CD4-positive, alpha-beta T cell treated with Interleukin-15 for 4 hours (primary cell): ENCODE measurements around the gene SCN2A.

ENCODE experiments used
- DNase-seq: peaks from one replicate; pipeline ENCODE4 v3.0.0-alpha.2; 2020; ENCODE audit warnings: low spot score

The SCN2A gene

DNA sequence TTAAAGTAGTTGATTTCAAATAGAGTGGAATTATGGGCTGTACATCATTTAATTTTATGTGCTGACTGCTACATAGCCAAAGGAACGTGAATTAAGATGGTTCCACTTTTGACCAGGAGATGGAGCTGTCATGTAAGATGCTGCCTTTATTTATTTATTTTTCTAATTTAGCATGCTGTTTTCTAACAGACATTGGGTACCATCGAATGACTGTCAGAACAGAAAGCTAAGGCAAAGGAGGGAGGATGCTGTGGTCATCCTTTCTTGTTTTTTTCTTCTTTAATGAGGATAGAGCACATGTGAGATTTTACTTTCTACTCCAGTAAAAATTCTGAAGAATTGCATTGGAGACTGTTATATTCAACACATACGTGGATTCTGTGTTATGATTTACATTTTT, at the start of gene SCN2A:
TSS of gene SCN2A (plus strand) at position 185 of the 400 bp plus-strand sequence. CDS start 56,410 bp downstream, outside the sequence.
- peak; percentile 2 for DNase-seq

DNA sequence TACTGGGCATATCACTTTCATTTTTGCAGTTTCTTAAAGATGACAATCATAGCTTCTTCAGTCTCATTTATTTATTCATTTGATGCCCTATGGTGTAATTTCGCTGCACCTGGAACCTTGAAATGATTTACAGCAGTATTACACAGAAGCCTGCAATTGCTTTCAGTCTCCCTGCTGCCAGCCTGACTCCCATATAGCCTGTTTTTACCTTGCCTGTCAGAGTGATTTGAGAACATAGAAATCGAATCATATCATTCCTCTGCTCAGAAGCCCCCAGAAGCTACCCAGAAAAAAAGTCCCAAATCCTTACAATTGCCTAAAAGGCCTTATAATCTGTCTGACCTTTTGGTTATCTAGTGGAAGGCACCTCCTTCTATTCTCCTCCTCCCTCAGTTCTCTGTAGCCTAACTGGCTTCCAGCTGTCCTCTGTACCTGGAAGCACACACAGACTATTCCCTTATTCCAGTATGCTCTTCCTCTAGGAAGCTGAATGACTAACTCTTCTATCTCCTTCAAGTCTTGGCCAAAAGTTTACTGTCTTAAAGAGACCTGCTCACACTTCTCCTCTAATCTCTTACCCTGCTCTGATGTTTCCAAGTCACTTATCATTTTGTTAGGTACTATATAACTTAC, 48.0 kb upstream of the SCN2A start:
- no peak for DNase-seq

DNA sequence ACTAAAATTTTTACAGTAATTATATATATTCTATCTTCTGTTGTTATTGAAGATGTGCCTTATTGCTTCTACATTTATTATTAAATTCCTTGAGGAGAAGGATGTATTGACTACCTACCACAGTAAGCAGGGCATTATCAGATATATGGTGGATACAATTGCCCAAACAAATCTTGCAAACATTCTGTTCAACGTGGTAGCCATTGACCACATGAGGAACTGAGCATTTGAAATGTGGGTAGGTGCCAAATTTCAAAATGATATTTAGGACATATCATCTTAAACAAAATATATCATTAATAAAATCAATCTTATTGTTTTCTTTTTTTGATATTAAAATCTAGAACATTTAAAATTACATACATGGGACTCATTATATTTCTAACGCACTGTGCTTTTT, 46.5 kb upstream of the SCN2A start:
- no peak for DNase-seq

DNA sequence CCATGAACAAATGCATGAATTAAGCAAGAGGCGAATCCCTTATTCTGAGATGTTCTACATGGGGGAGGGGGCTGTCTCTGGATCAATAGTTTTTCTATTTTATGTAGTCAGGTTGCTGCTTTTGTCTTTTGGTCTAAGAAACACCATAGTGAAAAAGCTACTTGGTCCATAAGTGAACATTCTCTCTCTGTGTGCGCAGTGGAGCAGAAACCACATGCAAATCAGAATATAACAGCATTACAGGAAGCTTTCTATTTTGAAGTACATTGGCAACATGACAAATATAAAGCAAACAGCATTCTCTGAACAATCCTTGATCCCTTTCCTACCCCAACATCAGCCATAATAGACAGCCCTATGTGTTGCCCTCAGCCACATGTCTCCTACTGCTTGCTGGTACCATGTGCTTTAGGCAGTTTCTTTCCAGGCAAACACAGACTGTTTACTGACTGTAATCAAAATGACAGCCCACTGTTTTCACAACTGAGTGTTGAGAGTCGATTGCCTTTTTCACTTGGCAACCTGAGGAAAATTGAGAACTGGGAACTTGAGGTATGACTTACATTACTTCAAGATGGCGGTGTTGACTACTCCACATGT, 45.9 kb upstream of the SCN2A start:
- no peak for DNase-seq

DNA sequence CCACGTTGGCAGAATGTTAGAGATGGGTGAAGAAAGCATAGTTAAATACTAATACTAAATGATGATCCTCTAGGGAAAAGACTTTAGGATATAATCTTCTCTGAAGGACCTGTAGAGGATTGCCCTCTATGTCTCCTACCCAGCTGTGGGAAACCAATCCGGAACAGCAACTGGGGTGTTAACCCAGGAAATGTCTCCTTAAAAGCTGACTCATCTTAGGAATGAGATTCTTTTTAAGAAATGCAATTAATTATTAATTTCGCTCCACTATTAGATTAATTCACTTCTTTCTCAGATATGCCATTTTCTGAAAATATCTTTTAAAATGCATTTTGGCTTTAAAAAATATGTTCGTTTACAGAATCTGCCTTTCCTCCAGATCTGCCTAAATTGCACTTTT, 42.8 kb upstream of the SCN2A start:
- DNase-seq, result no peak

DNA sequence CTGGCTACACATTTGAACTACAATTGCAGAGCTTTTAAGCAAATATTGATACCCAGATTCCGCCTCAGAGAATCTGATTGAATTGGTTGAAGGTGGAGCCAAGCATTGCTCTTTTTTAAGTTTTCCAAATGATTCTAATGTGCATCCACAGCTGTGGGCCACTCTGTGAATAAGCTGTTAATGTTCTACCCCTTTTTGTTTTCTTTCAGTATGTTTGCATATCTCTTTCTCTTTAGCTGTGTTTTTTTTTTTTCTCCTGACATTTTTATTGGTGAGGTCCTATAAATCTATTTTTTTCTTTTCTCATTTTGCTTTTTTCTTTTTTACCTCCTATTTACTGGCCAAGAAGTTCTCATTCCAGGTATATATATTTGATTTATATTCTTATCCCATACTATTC, 41.9 kb upstream of the SCN2A start:
- DNase-seq, result no peak

DNA sequence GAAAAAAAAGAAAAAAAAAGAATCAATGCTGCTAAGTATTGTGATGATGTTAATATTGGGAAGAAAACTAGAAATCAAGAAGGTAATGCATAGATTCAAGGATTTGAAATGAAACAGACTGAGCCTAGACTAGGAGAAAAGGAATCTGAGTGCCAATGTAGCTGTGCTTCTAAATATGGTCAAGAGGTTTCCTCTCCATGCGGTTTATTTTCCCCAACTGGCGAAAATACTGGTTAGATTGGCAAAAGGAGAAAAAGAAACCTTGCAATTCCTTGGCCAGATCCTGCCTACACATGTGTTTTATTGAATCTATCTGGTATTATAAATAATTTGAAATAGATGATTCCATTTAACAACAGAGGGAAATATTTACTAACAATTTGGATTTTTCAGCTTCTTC, 41.0 kb upstream of the SCN2A start:
- no peak for DNase-seq

DNA sequence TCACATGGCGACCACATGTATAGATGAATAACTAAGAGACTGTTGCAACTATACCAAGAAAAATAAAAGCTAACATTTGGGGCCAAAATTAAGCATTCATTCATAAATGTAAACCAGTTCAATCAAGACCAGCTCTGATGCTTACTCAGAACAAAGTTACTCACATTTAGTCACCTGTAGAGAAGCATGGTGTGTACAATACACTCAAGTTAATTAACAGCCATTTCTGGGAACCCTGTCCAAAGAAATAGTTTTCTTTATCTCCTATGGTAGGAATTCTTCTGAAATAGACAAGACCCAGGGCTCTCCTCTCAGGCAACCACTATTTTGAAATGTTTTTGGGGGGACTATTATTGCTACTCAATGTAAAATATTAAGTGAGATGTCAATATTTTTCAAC, 37.0 kb upstream of the SCN2A start:
- DNase-seq, result no peak

DNA sequence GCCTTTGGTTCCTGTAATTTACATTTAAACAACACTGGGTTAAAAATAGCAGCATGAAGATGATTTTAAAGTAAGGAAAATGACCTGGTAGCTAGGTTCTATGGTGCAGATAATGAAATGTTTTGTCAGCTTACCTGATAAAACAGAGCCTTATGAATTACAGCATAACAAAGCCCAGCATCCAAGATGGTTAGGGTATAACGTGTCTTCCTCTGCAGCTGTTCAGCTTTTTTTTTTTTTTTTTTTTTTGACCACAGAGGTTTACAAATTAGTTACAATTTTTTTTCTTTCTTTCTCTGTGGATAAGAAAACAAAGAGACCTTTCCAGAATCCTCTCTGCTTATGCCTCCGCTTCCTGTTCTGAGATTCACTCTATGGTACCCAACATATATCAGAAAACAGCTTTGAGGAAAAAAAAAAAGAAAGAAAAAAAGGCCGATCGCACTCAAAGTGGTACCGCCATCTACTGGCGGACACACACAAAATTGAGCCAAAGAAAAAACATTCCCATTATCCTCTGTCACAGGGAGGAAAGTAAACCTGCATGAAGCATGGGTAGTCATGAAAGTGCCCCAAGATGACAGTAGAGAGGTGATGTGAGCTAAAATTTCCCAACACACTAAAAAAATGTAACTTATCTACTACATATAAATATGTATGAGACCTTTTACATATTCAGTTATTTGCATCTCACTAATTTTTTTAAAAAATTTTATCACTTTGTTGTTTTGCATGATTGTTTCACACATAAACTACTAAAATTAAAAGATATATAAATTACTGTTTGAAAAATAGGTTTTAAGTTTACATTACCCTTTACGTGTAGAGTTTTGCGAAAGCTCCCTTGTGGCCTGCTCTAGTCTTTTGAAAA, 35.3 kb upstream of the SCN2A start, which contains the start of gene SCN3A:
TSS of gene SCN3A (minus strand) at position 362 of the 871 bp plus-strand sequence. CDS start 27,656 bp downstream, outside the sequence.
- no peak for DNase-seq

DNA sequence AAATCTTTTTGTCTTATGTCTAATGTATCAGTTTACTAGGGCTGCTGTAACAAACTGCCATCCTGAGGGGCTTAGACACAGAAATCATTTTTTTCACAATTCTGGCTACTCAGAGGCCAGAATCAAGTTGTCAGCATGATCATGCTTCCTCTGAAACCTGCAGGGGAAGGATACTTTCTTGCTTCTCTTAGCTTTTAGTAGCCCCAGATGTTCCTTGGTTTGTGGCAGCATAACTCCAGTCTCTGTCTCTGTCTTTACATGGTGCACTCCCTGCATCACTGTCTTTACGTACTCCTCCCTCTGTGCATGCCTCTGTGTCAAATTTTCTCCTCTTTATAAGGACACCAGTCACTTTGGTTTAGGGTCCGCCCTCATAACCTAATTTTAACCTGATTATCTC, 33.3 kb upstream of the SCN2A start:
- no peak for DNase-seq

DNA sequence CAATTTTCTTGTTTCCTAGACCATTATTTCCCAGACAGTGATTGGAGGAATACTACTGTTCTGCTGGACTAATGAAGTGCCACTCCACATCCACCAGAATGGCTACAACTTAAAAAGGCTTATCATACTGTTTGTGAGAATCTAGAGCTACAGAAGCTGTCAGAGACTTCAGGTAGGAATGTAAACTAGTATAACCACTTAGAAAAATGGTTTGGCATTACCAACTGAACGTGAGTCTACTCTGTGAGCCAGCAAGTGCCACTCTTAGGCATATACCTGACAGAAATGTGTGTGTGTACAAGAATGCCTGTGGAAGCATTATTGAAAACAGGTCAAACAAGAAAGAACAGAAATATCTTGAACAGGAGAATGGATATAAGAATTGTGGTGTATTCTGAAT, 31.1 kb upstream of the SCN2A start:
- DNase-seq, result no peak

DNA sequence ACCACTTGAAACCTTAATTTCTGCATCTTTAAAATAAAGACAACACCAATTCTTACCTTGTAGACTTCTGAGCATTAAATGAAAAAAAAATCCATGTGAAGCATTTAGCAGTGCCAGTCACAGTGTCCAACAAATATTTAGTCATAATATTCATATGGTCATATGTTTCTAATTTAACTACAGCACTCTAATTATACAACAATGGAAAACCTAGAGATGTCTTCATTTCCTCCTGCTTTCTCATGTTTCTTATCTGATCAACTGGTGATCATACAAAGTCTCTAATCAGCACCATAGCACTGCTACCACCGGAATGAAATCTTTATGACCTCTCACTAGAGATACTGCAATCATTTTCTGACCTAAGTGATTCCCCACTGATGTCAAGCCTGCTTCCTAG, 25.1 kb upstream of the SCN2A start:
- DNase-seq, result no peak

DNA sequence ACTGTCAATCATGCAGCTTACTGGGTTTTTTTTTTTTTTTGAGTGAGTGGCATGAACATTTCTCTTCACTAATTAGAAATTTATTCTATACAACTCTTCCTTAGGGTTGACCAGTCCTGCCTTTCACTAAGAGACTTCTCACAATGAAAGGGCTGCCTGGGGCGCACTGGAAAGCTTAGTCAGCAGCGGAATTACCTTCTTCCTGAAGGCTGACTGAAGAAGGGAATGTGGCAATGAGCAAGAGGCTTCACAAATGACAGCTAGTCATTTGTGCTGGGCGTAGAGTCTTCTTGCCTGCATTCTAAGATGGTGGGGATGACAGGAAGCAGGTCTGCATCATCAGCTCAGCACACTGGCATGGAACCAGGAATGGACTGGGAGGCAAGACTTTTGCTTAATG, 19.7 kb upstream of the SCN2A start:
- no peak for DNase-seq

DNA sequence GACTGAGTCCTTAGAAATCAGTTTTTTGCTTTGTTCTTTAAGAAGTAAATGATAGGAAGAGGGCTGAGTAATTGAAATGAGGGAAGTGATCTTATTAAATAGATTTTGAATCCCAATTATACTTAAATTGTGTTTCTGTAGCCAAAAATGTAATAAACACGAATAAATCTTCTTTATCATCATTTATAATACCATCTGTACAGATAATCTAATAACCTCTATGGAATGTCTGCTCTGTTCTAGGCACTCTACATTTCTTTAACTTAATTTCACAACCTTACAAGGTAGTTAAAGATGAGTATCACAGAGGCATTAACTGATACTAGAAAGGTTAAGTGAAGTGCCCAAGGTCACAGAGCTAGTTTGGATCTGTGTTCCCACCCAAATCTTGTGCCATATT, 14.3 kb upstream of the SCN2A start:
- DNase-seq, result no peak

DNA sequence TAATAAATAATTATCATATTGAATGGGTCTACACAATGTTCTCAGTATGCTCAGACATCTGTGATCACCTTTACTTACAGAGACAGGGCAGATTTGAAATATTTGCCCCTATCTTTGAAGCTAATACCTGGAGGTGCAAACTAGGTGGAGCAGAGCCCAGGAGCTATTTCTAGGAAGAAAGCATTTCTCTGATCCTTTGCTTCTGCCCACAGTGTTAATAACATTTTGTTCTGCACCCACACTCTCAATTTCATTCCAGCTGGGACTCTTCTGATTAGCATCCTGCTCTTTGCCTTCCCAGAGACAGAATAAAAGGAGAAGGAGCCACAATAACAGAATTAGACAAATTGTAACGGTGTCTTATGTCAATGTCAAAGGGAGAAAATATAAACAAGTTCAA, 11.6 kb upstream of the SCN2A start:
- DNase-seq, result no peak

DNA sequence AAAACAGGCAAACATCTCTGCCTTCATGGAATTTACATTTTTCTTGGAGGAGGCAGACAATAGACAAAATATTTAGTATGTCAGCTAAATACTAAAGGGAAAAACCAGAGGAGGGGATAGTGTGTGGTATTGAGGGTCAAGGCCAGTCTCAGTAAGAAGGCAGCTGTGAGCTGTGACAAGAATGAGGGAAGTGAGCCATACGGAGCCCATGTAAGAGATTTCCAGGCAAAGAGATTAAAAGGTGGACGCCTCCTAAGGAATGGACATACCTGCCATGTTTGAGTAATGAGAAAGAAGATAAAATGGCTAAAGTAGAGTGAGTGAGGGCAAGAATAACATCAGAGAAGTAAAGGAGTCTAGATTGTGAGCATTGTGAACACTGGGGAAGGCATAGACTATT, 2.2 kb upstream of the SCN2A start:
- DNase-seq, result no peak

DNA sequence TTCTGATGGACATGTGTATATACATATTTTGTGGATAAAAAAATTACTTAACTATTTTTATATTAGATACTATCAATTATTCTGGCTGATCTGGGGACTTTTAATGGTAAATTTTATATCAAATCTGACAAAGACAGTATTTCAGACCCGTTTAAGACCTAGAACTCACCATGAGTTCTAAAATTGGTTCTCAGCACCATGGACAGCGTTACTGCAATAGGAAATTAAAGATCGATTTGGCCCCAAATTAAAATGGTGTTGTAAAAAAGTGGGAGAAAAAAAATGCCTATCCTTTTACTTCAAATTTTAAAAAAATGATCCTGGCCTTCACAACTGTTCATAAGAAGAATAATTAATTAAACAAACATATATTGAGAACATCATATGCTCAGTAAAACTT, 919 bp upstream of the SCN2A start:
- DNase-seq, result no peak

DNA sequence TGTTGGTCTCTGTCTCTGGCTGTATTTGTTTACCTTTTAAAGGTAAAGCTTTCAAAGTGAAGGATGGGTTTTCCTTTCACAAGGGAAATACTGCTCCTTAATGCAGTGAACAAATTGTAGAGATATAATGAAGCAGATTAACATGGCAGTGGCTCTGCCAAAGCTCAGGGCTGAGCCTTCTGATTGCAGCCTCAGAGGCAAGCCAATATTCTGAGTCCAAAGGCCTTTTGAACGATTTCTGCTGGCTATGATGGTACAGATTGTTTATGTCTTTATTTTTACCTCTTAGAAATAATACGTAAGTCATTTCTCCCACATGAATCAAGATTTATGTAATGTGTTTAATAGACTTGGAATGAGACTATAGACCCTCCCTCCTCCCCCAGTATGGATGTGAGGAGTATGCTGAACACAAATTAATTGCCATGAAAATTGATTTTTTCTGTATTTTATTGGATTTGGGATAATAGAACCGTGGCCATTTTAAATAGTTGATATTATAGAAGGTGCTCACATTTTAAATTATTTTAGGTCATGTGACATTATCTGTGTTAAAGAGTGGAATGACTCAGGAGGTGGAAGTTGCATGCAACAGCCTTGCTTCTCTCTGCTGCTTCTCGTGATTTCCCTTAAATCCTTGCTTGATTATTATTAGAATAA, 772 bp downstream of the SCN2A start:
- no peak for DNase-seq

DNA sequence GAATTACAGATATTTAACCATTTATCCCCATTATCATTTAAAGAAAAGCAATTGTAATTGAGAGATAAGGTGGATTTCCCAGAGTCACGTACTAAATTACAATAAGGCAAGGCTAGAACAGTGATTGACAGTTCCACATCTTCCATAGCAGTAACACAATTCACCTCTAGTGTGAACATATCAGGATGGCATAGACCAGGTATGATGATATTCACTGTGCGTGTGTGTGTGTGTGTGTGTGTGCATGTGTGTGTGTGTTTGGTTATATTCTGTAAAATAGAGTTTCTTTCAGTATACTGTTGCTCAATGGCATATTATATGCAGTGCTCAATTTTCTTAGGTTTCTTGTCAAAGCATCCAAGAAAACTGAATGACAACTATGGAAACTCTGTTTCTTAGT, 1.7 kb downstream of the SCN2A start:
- DNase-seq, result no peak

DNA sequence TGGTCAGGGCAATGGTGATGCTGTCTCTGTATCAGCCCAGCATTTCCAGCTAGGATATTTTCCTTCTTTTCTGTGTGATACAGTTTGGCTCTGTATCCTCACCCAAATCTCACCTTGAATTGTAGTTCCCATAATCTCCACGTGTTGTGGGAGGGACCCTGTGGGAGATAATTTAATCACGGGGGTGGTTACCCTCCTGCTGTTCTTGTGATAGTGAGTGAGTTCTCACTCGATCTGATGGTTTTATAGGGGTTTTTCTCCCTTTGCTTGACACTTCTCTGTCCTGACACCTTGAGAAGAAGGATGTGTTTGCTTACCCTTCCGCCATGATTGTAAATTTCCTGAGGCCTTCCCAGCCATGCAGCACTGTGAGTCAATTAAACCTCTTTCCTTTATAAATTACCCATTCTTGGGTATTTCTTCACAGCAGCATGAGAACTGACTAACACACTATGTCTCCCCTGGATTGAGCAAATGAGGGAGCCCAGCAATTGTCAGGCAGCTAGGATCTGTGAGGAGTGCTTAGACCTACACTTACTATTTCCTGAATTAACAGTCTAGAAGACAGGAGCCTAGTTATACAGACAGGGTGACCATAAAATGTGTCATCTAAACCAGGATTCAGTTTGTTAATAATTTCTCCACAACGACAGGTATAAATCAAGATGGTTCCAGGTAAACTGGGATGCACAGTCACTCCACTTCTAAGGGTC, 6.0 kb downstream of the SCN2A start:
- no peak for DNase-seq

DNA sequence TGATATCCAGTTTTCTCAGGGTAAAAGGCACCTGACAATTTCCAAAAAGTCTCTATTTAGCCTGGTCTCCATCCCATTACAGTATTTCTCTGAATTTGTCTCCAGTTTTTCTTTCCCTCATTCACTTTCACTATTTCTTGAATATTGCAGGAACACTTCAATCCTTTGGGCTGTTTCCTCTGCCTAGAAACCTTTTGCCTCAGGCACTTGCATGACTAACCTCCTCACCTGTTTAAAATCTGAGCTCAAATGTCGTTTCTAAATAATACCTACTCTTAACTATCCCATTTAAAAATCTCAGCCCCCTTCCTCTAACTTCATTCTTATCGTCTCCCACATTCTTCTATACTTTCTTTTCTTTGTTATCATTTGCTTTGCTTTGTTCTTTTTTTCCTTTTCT, 9.0 kb downstream of the SCN2A start:
- no peak for DNase-seq

DNA sequence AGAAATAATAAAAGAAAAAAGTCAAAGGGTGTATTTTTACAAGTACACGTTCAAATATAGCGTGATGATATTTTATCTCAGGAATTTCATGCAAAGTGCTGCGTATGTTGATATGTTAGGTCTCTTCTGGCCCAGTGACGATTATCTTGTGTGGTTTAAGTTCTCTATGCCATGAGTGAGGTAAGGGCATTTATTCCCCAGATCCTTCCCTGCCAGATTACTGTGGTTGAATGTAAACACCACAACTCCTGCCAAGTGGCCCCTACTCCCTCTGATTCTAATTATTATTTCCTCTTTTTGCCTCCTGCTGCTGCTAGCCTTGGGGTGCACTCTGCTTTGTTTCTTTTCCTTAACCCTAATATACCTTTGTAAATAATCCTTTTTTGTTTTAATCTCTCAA, 12.2 kb downstream of the SCN2A start:
- no peak for DNase-seq
